Measurements from ENCODE around the gene ABCF1.

ABCF1 gene

GRCh38 chr6:30610065-30610464, 38.8 kb downstream of the ABCF1 start:
- CTCF ChIA-PET, result interaction anchor here (0.7 to 2.0 kb wide), 6 partner anchors 9 to 126 kb away, joined by 3 to 21 read pairs (median 5); partner anchors contain the start of gene ATAT1

DNA sequence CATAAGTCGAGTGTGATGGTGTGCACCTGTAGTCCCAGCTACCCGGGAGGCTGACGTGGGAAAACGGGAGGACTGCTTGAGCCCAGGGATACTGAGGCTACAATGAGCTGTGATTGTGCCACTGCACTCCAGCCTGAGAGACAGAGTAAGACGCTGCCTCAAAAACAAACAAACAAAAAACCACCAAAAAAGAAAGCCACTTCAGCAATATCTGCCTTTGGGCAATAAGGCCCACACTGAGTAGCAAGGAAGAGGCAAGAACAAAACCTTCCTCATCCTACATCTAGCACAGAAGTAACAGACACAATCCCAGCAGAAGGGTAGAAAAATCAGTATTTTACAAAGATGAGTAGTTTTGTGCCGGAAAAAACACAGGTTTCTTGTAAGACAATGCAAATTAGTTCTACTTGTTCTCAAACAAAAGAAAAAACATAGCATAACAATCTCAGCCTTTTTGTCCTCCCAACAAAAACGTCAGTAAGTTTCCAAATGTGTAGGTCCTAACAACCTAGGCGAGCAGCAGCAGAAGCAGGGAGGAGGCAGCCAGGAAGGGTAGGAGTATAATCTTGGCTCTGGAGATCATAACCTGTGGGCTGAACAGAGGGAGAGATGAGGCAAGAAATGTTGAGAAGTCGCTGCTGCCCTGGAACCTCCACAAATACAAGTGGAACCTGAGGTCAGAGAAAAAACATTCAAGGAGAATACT, 40.1 kb downstream of the ABCF1 start:
- no peak overlapping the region for H3K27ac ChIP-seq (ENCODE audit: insufficient read depth in 1 of 2, low read depth in 1 of 2, low read length in 2 of 2, poor library complexity in 1 of 2, severe bottlenecking in 2 of 2)
- DNase-seq, result no peak
- H3K27me3 ChIP-seq (replicated peaks in 2 of 5; ENCODE audit: control insufficient read depth in 4 of 5, insufficient read depth in 5 of 5, low read length in 4 of 5), result no peaks in the 10 kb centered on the region
- H3K36me3 ChIP-seq (ENCODE audit: control insufficient read depth in 4 of 4, insufficient read depth in 4 of 4, low read length in 3 of 4), result peaks cover 17 to 66% (median 34%) of the 10 kb centered on the region in 4 experiments
- ChIA-PET POLR2A (no interaction called here), CTCF (interaction anchor here (0.9 to 3.6 kb wide), 7 partner anchors 11 to 67 kb away, joined by 3 to 21 read pairs (median 5); no protein-coding TSS in a partner anchor)
- H3K4me3 ChIP-seq (ENCODE audit: control insufficient read depth in 1 of 7, extremely low read depth in 1 of 7, insufficient read depth in 4 of 7, low read depth in 2 of 7, low read length in 6 of 7), result no peak overlapping the region
- H3K9me3 ChIP-seq (ENCODE audit: control extremely low read depth in 1 of 5, control insufficient read depth in 4 of 5, insufficient read depth in 2 of 5, low read depth in 1 of 5, low read length in 4 of 5), result no peaks in the 10 kb centered on the region
- 97% methylated on average over 7 of the region's 9 CpGs for WGBS (ENCODE audit: insufficient coverage)
- H3K4me1 ChIP-seq (ENCODE audit: control extremely low read depth in 1 of 4, control insufficient read depth in 4 of 4, insufficient read depth in 4 of 4, low read length in 3 of 4), result peaks cover 13 to 36% (median 19%) of the 10 kb centered on the region in 4 experiments

More at GRCh38 chr6:30610065-30610464, 38.8 kb downstream of the ABCF1 start:
- no peak overlapping the region for H3K4me3 ChIP-seq (ENCODE audit: control insufficient read depth in 1 of 7, extremely low read depth in 1 of 7, insufficient read depth in 4 of 7, low read depth in 2 of 7, low read length in 6 of 7)
- H3K36me3 ChIP-seq (ENCODE audit: control insufficient read depth in 4 of 4, insufficient read depth in 4 of 4, low read length in 3 of 4), result peaks cover 23 to 71% (median 42%) of the 10 kb centered on the region in 4 experiments
- no peaks in the 10 kb centered on the region for H3K27me3 ChIP-seq (replicated peaks in 2 of 5; ENCODE audit: control insufficient read depth in 4 of 5, insufficient read depth in 5 of 5, low read length in 4 of 5)
- 93% methylated on average over 2 of the region's 4 CpGs for WGBS (ENCODE audit: insufficient coverage)
- no peak for DNase-seq
- H3K4me1 ChIP-seq (ENCODE audit: control extremely low read depth in 1 of 4, control insufficient read depth in 4 of 4, insufficient read depth in 4 of 4, low read length in 3 of 4), result peaks cover 13 to 32% (median 16%) of the 10 kb centered on the region in 4 experiments
- no peaks in the 10 kb centered on the region for H3K9me3 ChIP-seq (ENCODE audit: control extremely low read depth in 1 of 5, control insufficient read depth in 4 of 5, insufficient read depth in 2 of 5, low read depth in 1 of 5, low read length in 4 of 5)
- no peak overlapping the region for H3K27ac ChIP-seq (ENCODE audit: insufficient read depth in 1 of 2, low read depth in 1 of 2, low read length in 2 of 2, poor library complexity in 1 of 2, severe bottlenecking in 2 of 2)
- POLR2A ChIA-PET, result no interaction called here

GRCh38 chr6:30611856-30612194, 40.6 kb downstream of the ABCF1 start:
- peaks cover 13 to 36% (median 19%) of the 10 kb centered on the region in 4 experiments for H3K4me1 ChIP-seq (ENCODE audit: control extremely low read depth in 1 of 4, control insufficient read depth in 4 of 4, insufficient read depth in 4 of 4, low read length in 3 of 4)
- no peaks in the 10 kb centered on the region for H3K9me3 ChIP-seq (ENCODE audit: control extremely low read depth in 1 of 5, control insufficient read depth in 4 of 5, insufficient read depth in 2 of 5, low read depth in 1 of 5, low read length in 4 of 5)
- ChIA-PET POLR2A (no interaction called here), CTCF (interaction anchor here (0.9 to 4.1 kb wide), 7 partner anchors 13 to 128 kb away, joined by 3 to 53 read pairs (median 8); no protein-coding TSS in a partner anchor)
- DNase-seq, result no peak
- no CpG with 5 or more reads among the region's 2 CpGs for WGBS (ENCODE audit: insufficient coverage)
- peaks cover 14 to 65% (median 33%) of the 10 kb centered on the region in 4 experiments for H3K36me3 ChIP-seq (ENCODE audit: control insufficient read depth in 4 of 4, insufficient read depth in 4 of 4, low read length in 3 of 4)
- no peak overlapping the region for H3K4me3 ChIP-seq (ENCODE audit: control insufficient read depth in 1 of 7, extremely low read depth in 1 of 7, insufficient read depth in 4 of 7, low read depth in 2 of 7, low read length in 6 of 7)
- no peak overlapping the region for H3K27ac ChIP-seq (ENCODE audit: insufficient read depth in 1 of 2, low read depth in 1 of 2, low read length in 2 of 2, poor library complexity in 1 of 2, severe bottlenecking in 2 of 2)
- H3K27me3 ChIP-seq (replicated peaks in 2 of 5; ENCODE audit: control insufficient read depth in 4 of 5, insufficient read depth in 5 of 5, low read length in 4 of 5), result no peaks in the 10 kb centered on the region

GRCh38 chr6:30612213-30612612, 41.0 kb downstream of the ABCF1 start:
- H3K4me1 ChIP-seq (ENCODE audit: control extremely low read depth in 1 of 4, control insufficient read depth in 4 of 4, insufficient read depth in 4 of 4, low read length in 3 of 4), result peaks cover 13 to 36% (median 19%) of the 10 kb centered on the region in 4 experiments
- no peak overlapping the region for H3K27ac ChIP-seq (ENCODE audit: insufficient read depth in 1 of 2, low read depth in 1 of 2, low read length in 2 of 2, poor library complexity in 1 of 2, severe bottlenecking in 2 of 2)
- no CpG with 5 or more reads among the region's 1 CpG for WGBS (ENCODE audit: insufficient coverage)
- peaks cover 14 to 63% (median 33%) of the 10 kb centered on the region in 4 experiments for H3K36me3 ChIP-seq (ENCODE audit: control insufficient read depth in 4 of 4, insufficient read depth in 4 of 4, low read length in 3 of 4)
- CTCF ChIA-PET, result interaction anchor here (0.9 to 4.1 kb wide), 9 partner anchors 13 to 129 kb away, joined by 3 to 53 read pairs (median 5); partner anchors contain the start of gene ATAT1
- no peaks in the 10 kb centered on the region for H3K27me3 ChIP-seq (replicated peaks in 2 of 5; ENCODE audit: control insufficient read depth in 4 of 5, insufficient read depth in 5 of 5, low read length in 4 of 5)
- POLR2A ChIA-PET, result interaction anchor here (1.0 to 1.9 kb wide), 2 partner anchors 11 to 13 kb away, joined by 5 to 10 read pairs; no protein-coding TSS in a partner anchor
- H3K4me3 ChIP-seq (ENCODE audit: control insufficient read depth in 1 of 7, extremely low read depth in 1 of 7, insufficient read depth in 4 of 7, low read depth in 2 of 7, low read length in 6 of 7), result no peak overlapping the region
- H3K9me3 ChIP-seq (ENCODE audit: control extremely low read depth in 1 of 5, control insufficient read depth in 4 of 5, insufficient read depth in 2 of 5, low read depth in 1 of 5, low read length in 4 of 5), result no peaks in the 10 kb centered on the region
- DNase-seq, result no peak

DNA sequence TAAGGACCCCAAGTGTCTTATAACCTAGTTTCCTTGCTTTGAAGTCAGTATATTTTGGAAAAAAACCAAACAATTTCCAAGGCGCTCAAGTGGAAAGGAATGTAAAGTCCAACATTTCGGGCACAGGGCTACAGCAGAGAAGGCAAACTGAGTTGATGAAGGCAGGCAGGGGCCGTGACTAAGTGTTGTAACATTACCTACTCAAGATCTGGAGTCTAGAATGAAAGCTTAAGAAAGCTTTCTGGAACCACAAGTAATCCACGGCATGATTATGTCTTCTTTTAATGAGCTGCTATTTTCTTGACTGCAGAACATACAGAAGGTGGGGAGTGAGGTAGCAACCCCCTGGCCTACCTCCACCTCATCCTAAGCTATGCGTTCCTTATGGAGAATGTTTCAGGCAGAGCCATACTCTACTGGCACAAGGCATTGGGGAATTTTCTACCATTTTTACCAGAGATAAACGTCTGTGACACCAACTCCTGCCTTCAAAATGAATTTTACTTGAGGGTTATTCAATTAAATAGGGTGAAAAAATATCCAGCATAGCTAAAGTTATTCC, 41.5 kb downstream of the ABCF1 start:
- DNase-seq, result no peak
- no peaks in the 10 kb centered on the region for H3K27me3 ChIP-seq (replicated peaks in 2 of 5; ENCODE audit: control insufficient read depth in 4 of 5, insufficient read depth in 5 of 5, low read length in 4 of 5)
- H3K36me3 ChIP-seq (ENCODE audit: control insufficient read depth in 4 of 4, insufficient read depth in 4 of 4, low read length in 3 of 4), result peaks cover 14 to 57% (median 28%) of the 10 kb centered on the region in 4 experiments

DNA sequence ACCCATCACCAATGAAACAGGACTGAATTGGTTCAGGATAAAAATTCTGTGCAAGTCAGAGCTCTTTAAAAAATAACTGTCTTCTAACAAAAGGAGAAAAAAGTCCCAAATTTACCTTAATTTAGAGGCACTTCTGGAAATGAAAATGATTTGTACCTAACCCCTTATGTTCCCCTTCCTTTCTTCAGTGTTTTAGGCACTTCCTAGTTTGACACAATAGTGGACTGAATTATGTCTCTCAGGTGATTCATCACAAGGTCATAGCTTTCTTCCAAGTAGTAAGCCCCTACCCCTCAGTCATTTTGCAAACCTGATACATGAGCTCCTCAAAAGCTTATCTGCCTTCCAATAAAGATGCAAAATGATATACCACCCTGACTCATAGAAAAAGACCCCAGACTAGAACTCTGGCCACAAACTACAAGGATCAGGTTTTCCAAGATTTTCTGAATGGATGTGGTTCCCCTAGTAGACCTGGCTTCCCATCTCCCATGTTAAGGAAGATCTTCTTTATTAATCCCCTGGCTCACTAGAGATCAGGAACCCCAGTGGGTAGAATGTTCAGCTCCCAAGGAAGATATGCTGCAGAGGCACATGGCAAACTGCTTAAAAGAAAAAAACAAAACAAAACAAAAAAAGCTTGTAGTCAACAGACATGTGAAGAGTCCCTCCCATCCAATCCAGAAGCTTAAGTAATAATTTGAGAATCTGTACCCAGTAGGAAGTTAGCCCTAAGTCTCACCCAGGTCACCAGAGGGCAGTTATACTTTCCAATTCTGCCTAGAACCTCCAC, 42.2 kb downstream of the ABCF1 start:
- peaks cover 12 to 53% (median 22%) of the 10 kb centered on the region in 4 experiments for H3K36me3 ChIP-seq (ENCODE audit: control insufficient read depth in 4 of 4, insufficient read depth in 4 of 4, low read length in 3 of 4)
- peak overlapping the region in 4 of 7 experiments; percentile 27 to 100 (median 90) for H3K4me3 ChIP-seq (ENCODE audit: control insufficient read depth in 1 of 7, extremely low read depth in 1 of 7, insufficient read depth in 4 of 7, low read depth in 2 of 7, low read length in 6 of 7)
- H3K9me3 ChIP-seq (ENCODE audit: control extremely low read depth in 1 of 5, control insufficient read depth in 4 of 5, insufficient read depth in 2 of 5, low read depth in 1 of 5, low read length in 4 of 5), result no peaks in the 10 kb centered on the region
- no peaks in the 10 kb centered on the region for H3K27me3 ChIP-seq (replicated peaks in 2 of 5; ENCODE audit: control insufficient read depth in 4 of 5, insufficient read depth in 5 of 5, low read length in 4 of 5)
- POLR2A ChIA-PET, result interaction anchor here (0.5 to 1.9 kb wide), 5 partner anchors 12 to 139 kb away, joined by 3 to 10 read pairs (median 5); no protein-coding TSS in a partner anchor
- H3K27ac ChIP-seq (ENCODE audit: insufficient read depth in 1 of 2, low read depth in 1 of 2, low read length in 2 of 2, poor library complexity in 1 of 2, severe bottlenecking in 2 of 2), result peak overlapping the region in 1 of 2 experiments; percentile 100
- DNase-seq, result peak in 2 of 3 donors; percentile 30 to 44
- CTCF ChIA-PET, result interaction anchor here (0.8 to 4.1 kb wide), 18 partner anchors 11 to 160 kb away, joined by 3 to 53 read pairs (median 4); partner anchors contain the start of genes ATAT1 and PRR3
- peaks cover 16 to 41% (median 26%) of the 10 kb centered on the region in 4 experiments for H3K4me1 ChIP-seq (ENCODE audit: control extremely low read depth in 1 of 4, control insufficient read depth in 4 of 4, insufficient read depth in 4 of 4, low read length in 3 of 4)

More for the DNA sequence above, 41.5 kb downstream of the ABCF1 start:
- Histone ChIP-seq H3K27ac (ENCODE audit: insufficient read depth in 1 of 2, low read depth in 1 of 2, low read length in 2 of 2, poor library complexity in 1 of 2, severe bottlenecking in 2 of 2) (peak overlapping the region in 1 of 2 experiments; percentile 100), H3K9me3 (ENCODE audit: control extremely low read depth in 1 of 5, control insufficient read depth in 4 of 5, insufficient read depth in 2 of 5, low read depth in 1 of 5, low read length in 4 of 5) (no peaks in the 10 kb centered on the region), H3K4me3 (ENCODE audit: control insufficient read depth in 1 of 7, extremely low read depth in 1 of 7, insufficient read depth in 4 of 7, low read depth in 2 of 7, low read length in 6 of 7) (no peak overlapping the region), H3K4me1 (ENCODE audit: control extremely low read depth in 1 of 4, control insufficient read depth in 4 of 4, insufficient read depth in 4 of 4, low read length in 3 of 4) (peaks cover 13 to 36% (median 19%) of the 10 kb centered on the region in 4 experiments)
- WGBS (ENCODE audit: insufficient coverage), result 78% methylated on average over 5 of the region's 6 CpGs
- POLR2A ChIA-PET, result interaction anchor here (0.5 to 1.9 kb wide), 3 partner anchors 11 to 139 kb away, joined by 3 to 10 read pairs (median 5); no protein-coding TSS in a partner anchor
- CTCF ChIA-PET, result interaction anchor here (0.8 to 4.1 kb wide), 17 partner anchors 14 to 160 kb away, joined by 3 to 53 read pairs (median 4); partner anchors contain the start of gene ATAT1
